ENCODE results near the gene DOCK4. TPM values are rescaled to one million over a fixed set of nuclear protein-coding genes. Genes with fewer than 3 reads are reported as not detected.
A peak's percentile ranks its signal among the peaks of the same experiment; 100 is the strongest.

DOCK4 gene
- total RNA-seq, 3 donors from 2014 or later, result 31.7 to 43.3 (median 41.9) TPM

- intact Hi-C loops (cut with DNase I; ENCODE audit: low total_unique reads), result no loop called here
- no peak overlapping the region for H3K27ac ChIP-seq
- no peak overlapping the region for H3K4me3 ChIP-seq
- TF ChIP-seq POLR2A (IDR thresholded peaks at IDR 0.05) (no peak), POLR2AphosphoS5 (IDR thresholded peaks at IDR 0.05) (no peak), CTCF (IDR thresholded peaks at IDR 0.05) (no peak)
- no peaks in the 10 kb centered on the region for H3K36me3 ChIP-seq
- no peaks in the 10 kb centered on the region for H3K4me1 ChIP-seq
- H3K9me3 ChIP-seq, result peaks cover 0 to 5% of the 10 kb centered on the region in 2 donors
- no peak for DNase-seq (ENCODE audit: low spot score in 2 of 2)
- no peaks in the 10 kb centered on the region for H3K27me3 ChIP-seq
Observed at GRCh38 chr7:112069879-112070321, 136.3 kb downstream of the DOCK4 start.

GRCh38 chr7:112068967-112069366 is 137.2 kb downstream of the DOCK4 start:
- H3K4me3 ChIP-seq, result no peak overlapping the region
- TF ChIP-seq POLR2AphosphoS5 (IDR thresholded peaks at IDR 0.05) (no peak), POLR2A (IDR thresholded peaks at IDR 0.05) (no peak), CTCF (IDR thresholded peaks at IDR 0.05) (no peak)
- intact Hi-C loops (cut with DNase I; ENCODE audit: low total_unique reads), result no loop called here
- no peaks in the 10 kb centered on the region for H3K36me3 ChIP-seq
- H3K27me3 ChIP-seq, result no peaks in the 10 kb centered on the region
- no peaks in the 10 kb centered on the region for H3K4me1 ChIP-seq
- no peaks in the 10 kb centered on the region for H3K9me3 ChIP-seq
- no peak overlapping the region for H3K27ac ChIP-seq
- no peak for DNase-seq (ENCODE audit: low spot score in 2 of 2)

GRCh38 chr7:112067632-112068540 is 138.3 kb downstream of the DOCK4 start:
- intact Hi-C loops (cut with DNase I; ENCODE audit: low total_unique reads), result no loop called here
- H3K27ac ChIP-seq, result no peak overlapping the region
- H3K27me3 ChIP-seq, result no peaks in the 10 kb centered on the region
- no peaks in the 10 kb centered on the region for H3K9me3 ChIP-seq
- DNase-seq (ENCODE audit: low spot score in 2 of 2), result peak in 1 of 2 donors; percentile 40
- H3K4me1 ChIP-seq, result no peaks in the 10 kb centered on the region
- H3K4me3 ChIP-seq, result no peak overlapping the region
- no peaks in the 10 kb centered on the region for H3K36me3 ChIP-seq
- TF ChIP-seq CTCF (IDR thresholded peaks at IDR 0.05) (no peak), POLR2AphosphoS5 (IDR thresholded peaks at IDR 0.05) (no peak), POLR2A (IDR thresholded peaks at IDR 0.05) (no peak)

GRCh38 chr7:112067200-112067599 is 139.0 kb downstream of the DOCK4 start:
- H3K36me3 ChIP-seq, result no peaks in the 10 kb centered on the region
- H3K27me3 ChIP-seq, result no peaks in the 10 kb centered on the region
- H3K27ac ChIP-seq, result no peak overlapping the region
- H3K4me1 ChIP-seq, result no peaks in the 10 kb centered on the region
- H3K4me3 ChIP-seq, result no peak overlapping the region
- DNase-seq (ENCODE audit: low spot score in 2 of 2), result no peak
- intact Hi-C loops (cut with DNase I; ENCODE audit: low total_unique reads), result no loop called here
- TF ChIP-seq CTCF (IDR thresholded peaks at IDR 0.05), result no peak
- no peak for TF ChIP-seq POLR2AphosphoS5 (IDR thresholded peaks at IDR 0.05)
- no peak for TF ChIP-seq POLR2A (IDR thresholded peaks at IDR 0.05)
- no peaks in the 10 kb centered on the region for H3K9me3 ChIP-seq

- intact Hi-C loops (cut with DNase I; ENCODE audit: low total_unique reads), result no loop called here
- no peaks in the 10 kb centered on the region for H3K9me3 ChIP-seq
- H3K27me3 ChIP-seq, result no peaks in the 10 kb centered on the region
- H3K4me3 ChIP-seq, result no peak overlapping the region
- H3K27ac ChIP-seq, result no peak overlapping the region
- TF ChIP-seq CTCF (IDR thresholded peaks at IDR 0.05) (no peak), POLR2A (IDR thresholded peaks at IDR 0.05) (no peak), POLR2AphosphoS5 (IDR thresholded peaks at IDR 0.05) (no peak)
- no peaks in the 10 kb centered on the region for H3K4me1 ChIP-seq
- no peaks in the 10 kb centered on the region for H3K36me3 ChIP-seq
- DNase-seq (ENCODE audit: low spot score in 2 of 2), result no peak
Observed at GRCh38 chr7:112065758-112066157, 140.4 kb downstream of the DOCK4 start.
